ENCODE data around the gene LGR5. TPM values are rescaled to one million over a fixed set of nuclear protein-coding genes. Genes with fewer than 3 reads are reported as not detected.

LGR5 gene
- total and polyA plus RNA-seq, 9 of the 15 experiments (the other 6 are each of a cell fraction or from before 2014, with no cell fraction given) = not detected

- no peak for TF ChIP-seq NELFE (IDR thresholded peaks at IDR 0.05; ENCODE audit: insufficient read depth, insufficient read length)
- no peak for TF ChIP-seq PML (IDR thresholded peaks at IDR 0.05; ENCODE audit: low read length)
- no peak for TF ChIP-seq MTA1 (IDR thresholded peaks at IDR 0.05; ENCODE audit: borderline replicate concordance)
- TF ChIP-seq ARID2 (IDR thresholded peaks at IDR 0.05) = no peak
- TF ChIP-seq NRF1 (conservative IDR thresholded peaks at IDR 0.05 in 1 of 2, IDR thresholded peaks at IDR 0.05 in 1 of 2) = no peak
- no peak for TF ChIP-seq MED1 (CRISPR knock-in tag; IDR thresholded peaks at IDR 0.05; ENCODE audit: borderline replicate concordance)
- TF ChIP-seq NCOA4 (IDR thresholded peaks at IDR 0.05; ENCODE audit: partially characterized antibody) = no peak
- no peak for TF ChIP-seq CBX5 (IDR thresholded peaks at IDR 0.05; ENCODE audit: borderline replicate concordance, low read depth)
- TF ChIP-seq DDX20 (tag; IDR thresholded peaks at IDR 0.05; ENCODE audit: low read depth) = no peak
- peak; percentile 28; the same call in 1 of the 2 replicates for TF ChIP-seq NCOR1 (IDR thresholded peaks at IDR 0.05)
- TF ChIP-seq ZNF408 (CRISPR knock-in tag; IDR thresholded peaks at IDR 0.05; ENCODE audit: low read depth) = no peak
- TF ChIP-seq CBFA2T3 (IDR thresholded peaks at IDR 0.05) = peak; percentile 67
- TF ChIP-seq ZBTB43 (CRISPR knock-in tag; IDR thresholded peaks at IDR 0.05) = no peak
- TF ChIP-seq E4F1 (CRISPR knock-in tag; IDR thresholded peaks at IDR 0.05; ENCODE audit: borderline replicate concordance) = no peak
- TF ChIP-seq ETV1 (tag; conservative IDR thresholded peaks at IDR 0.05; ENCODE audit: low read depth) = no peak
- no peak for TF ChIP-seq NFE2 (IDR thresholded peaks at IDR 0.05; ENCODE audit: low read depth)
- TF ChIP-seq STAG1 (CRISPR knock-in tag; IDR thresholded peaks at IDR 0.05; ENCODE audit: borderline replicate concordance) = no peak
- TF ChIP-seq SRF (CRISPR knock-in tag; IDR thresholded peaks at IDR 0.05) = no peak
- no peak for TF ChIP-seq HNRNPK (IDR thresholded peaks at IDR 0.05; ENCODE audit: low read depth, low read length, poor library complexity, severe bottlenecking)
- peak; percentile 83 for TF ChIP-seq CEBPB (tag; IDR thresholded peaks at IDR 0.05)
- TF ChIP-seq ZNF184 (CRISPR knock-in tag; IDR thresholded peaks at IDR 0.05) = no peak
- no peak for TF ChIP-seq KAT2B (IDR thresholded peaks at IDR 0.05; ENCODE audit: low read depth, low read length)
- no peak for TF ChIP-seq TAF15 (IDR thresholded peaks at IDR 0.05; ENCODE audit: low read depth, low read length)
- no peak for TF ChIP-seq HIVEP1 (CRISPR knock-in tag; IDR thresholded peaks at IDR 0.05)
- TF ChIP-seq CHD4 (IDR thresholded peaks at IDR 0.05; ENCODE audit: insufficient read depth, insufficient replicate concordance, low read depth, low read length, poor library complexity, severe bottlenecking) = no peak
- no peak for TF ChIP-seq TAF1 (IDR thresholded peaks at IDR 0.05; ENCODE audit: control insufficient read depth, extremely low read depth, insufficient read depth, low read length, severe bottlenecking)
These were observed 26.2 kb downstream of the LGR5 start (continued) for GRCh38 chr12:71465796-71466195.

Measured in K562 (cell line).